Measurements from ENCODE around the gene EEIG1.

The EEIG1 gene

DNA sequence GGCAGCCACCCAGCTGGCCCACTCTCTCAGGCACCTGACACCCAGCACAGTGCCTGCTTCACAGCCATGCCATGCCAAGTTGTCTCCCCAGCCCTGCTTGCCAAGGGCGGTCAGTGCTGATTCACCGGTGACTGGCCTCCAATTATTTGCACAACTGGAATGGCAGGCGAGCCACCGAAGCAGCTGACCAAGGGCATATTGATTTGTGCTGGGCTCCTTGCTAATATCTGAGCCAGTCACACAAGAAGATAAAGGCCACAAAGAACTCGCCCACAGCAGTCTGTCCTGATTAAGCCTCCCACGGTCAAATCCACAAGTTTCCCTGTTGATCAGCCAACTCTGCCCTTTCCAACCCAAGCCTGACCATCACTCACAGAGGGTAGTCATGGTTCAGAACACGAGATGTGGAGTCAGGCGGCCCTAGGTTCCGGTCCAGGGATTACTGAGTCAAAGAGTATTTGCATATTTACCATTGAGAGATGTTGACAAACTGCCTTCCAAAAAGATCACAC is 6.4 kb upstream of the EEIG1 start:
- H3K27me3 Mint-ChIP-seq (ENCODE audit: low read depth), result peaks cover 4% of the 10 kb centered on the region
- no peak overlapping the region for H3K4me3 Mint-ChIP-seq
- no peak overlapping the region for H3K27ac Mint-ChIP-seq
- H3K4me1 Mint-ChIP-seq, result no peaks in the 10 kb centered on the region
- no peaks in the 10 kb centered on the region for H3K9me3 Mint-ChIP-seq
- TF ChIP-seq, protein P1, sequence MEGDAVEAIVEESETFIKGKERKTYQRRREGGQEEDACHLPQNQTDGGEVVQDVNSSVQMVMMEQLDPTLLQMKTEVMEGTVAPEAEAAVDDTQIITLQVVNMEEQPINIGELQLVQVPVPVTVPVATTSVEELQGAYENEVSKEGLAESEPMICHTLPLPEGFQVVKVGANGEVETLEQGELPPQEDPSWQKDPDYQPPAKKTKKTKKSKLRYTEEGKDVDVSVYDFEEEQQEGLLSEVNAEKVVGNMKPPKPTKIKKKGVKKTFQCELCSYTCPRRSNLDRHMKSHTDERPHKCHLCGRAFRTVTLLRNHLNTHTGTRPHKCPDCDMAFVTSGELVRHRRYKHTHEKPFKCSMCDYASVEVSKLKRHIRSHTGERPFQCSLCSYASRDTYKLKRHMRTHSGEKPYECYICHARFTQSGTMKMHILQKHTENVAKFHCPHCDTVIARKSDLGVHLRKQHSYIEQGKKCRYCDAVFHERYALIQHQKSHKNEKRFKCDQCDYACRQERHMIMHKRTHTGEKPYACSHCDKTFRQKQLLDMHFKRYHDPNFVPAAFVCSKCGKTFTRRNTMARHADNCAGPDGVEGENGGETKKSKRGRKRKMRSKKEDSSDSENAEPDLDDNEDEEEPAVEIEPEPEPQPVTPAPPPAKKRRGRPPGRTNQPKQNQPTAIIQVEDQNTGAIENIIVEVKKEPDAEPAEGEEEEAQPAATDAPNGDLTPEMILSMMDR (IDR thresholded peaks at IDR 0.05; ENCODE audit: unreplicated experiment in 3 of 3), result no peak
- no peaks in the 10 kb centered on the region for H3K36me3 Mint-ChIP-seq (ENCODE audit: low read depth)

DNA sequence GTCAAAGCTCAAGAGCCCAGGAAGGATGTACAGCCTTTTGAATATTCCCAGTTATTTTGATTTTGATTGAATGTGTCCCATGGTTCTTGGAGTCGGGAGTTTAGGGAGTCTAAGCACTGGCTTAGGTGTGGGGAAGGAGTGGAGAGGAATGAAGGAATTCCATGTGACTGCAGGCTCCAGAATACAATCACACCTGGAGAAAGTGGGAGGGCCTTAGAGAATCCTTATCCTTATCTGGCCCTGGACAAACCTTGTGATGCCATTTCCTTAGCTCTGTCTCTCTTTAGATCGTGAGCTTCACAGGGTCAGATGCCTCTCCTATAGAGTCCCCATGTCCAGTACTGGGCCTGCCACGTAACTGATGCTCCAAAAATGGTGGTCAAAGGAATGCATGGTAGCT is 4.2 kb upstream of the EEIG1 start:
- no peak overlapping the region for H3K4me3 Mint-ChIP-seq

DNA sequence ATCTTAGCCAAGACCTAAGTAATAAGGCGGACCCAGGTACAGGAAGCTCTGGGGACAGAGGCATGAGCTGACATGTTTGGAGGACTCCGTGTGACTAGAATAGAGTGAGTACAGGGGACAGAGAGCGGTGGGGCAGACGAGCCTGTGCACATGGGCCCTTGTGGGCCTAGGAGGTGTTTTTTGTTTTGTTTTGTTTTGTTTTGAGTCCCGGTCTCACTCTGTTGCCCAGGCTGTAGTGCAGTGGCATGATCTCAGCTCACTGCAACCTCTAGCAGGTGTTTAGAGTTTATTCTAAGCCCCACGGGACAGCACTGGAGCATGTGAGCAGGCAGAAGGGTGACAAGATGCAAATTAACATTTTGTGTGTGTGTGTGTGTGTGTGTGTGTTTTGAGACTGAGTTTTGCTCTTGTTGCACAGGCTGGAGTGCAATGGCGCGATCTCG is 3.1 kb upstream of the EEIG1 start:
- Mint-ChIP-seq H3K36me3 (ENCODE audit: low read depth) (no peaks in the 10 kb centered on the region), H3K4me1 (peaks cover 18% of the 10 kb centered on the region), H3K27me3 (ENCODE audit: low read depth) (peaks cover 4% of the 10 kb centered on the region), H3K4me3 (no peak overlapping the region), H3K27ac (peak overlapping the region in 1 of 3 experiments; percentile 20), H3K9me3 (no peaks in the 10 kb centered on the region)
- TF ChIP-seq, protein P1 (IDR thresholded peaks at IDR 0.05; ENCODE audit: unreplicated experiment in 3 of 3), result no peak

More for the DNA sequence above, 4.2 kb upstream of the EEIG1 start:
- H3K36me3 Mint-ChIP-seq (ENCODE audit: low read depth), result no peaks in the 10 kb centered on the region
- no peaks in the 10 kb centered on the region for H3K9me3 Mint-ChIP-seq
- H3K27ac Mint-ChIP-seq, result no peak overlapping the region
- TF ChIP-seq, protein P1 (IDR thresholded peaks at IDR 0.05; ENCODE audit: unreplicated experiment in 3 of 3), result no peak
- peaks cover 4% of the 10 kb centered on the region for H3K27me3 Mint-ChIP-seq (ENCODE audit: low read depth)
- peaks cover 10% of the 10 kb centered on the region for H3K4me1 Mint-ChIP-seq

DNA sequence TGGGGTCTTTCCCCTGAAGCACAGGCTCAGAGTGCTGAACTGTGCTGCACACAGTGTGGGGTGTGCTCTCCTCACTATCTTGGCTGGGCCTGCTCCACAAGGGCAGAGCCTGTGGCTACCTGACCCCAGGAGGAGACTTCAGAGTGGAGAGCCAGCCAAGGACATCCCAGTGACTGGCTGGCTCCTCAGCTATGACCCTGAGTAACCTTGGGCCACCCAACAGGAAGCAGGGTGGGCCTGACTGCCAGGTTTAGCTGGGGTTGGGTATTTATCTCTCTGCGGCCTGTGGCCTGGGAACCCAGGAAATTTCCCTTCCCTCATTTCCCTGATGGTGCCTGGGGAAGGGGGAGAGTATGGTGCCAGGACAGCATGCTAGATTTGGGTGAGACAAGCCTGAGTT is 2.1 kb upstream of the EEIG1 start:
- H3K27me3 Mint-ChIP-seq (ENCODE audit: low read depth), result peaks cover 4% of the 10 kb centered on the region
- peak overlapping the region; percentile 45 to 64 (median 53) for H3K27ac Mint-ChIP-seq
- H3K9me3 Mint-ChIP-seq, result no peaks in the 10 kb centered on the region
- peaks cover 24% of the 10 kb centered on the region for H3K4me1 Mint-ChIP-seq
- H3K4me3 Mint-ChIP-seq, result peak overlapping the region in 1 of 3 experiments; percentile 63
- no peaks in the 10 kb centered on the region for H3K36me3 Mint-ChIP-seq (ENCODE audit: low read depth)
- TF ChIP-seq, protein P1 (IDR thresholded peaks at IDR 0.05; ENCODE audit: unreplicated experiment in 3 of 3), result no peak

DNA sequence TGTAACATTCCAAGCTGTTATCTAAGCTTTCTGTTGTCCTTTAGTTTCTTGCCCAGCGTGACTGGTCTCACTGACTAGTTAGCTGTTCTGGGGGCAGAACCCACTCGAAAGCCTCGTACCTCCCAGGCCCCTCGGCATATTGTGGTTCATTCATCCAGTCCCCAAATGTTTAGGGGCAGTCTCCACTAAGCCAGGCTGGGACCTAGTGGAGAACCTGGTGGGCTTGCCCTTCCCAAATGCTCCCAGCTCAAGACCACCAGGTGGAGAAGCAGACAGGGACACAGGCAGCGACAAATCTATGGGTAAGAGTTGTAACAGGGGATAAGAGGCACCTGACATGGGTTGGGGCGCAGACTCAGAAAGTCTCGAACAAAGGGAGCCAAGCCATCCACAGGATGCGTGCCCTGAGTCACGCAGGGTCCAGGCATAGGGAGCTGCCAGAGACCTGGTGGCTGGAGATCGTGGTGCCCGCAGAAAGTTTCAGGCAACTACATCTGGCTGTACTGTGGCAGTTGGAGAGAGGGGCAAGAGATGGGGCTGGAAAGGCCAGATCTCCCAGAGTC is 851 bp upstream of the EEIG1 start:
- peaks cover 35% of the 10 kb centered on the region for H3K4me1 Mint-ChIP-seq

More for the DNA sequence above, 851 bp upstream of the EEIG1 start:
- peak overlapping the region; percentile 98 to 100 (median 99) for H3K27ac Mint-ChIP-seq
- TF ChIP-seq, protein P1 (IDR thresholded peaks at IDR 0.05; ENCODE audit: unreplicated experiment in 3 of 3), result no peak
- H3K27me3 Mint-ChIP-seq (ENCODE audit: low read depth), result peaks cover 4% of the 10 kb centered on the region
- H3K4me3 Mint-ChIP-seq, result peak overlapping the region; percentile 88 to 92 (median 91)
- H3K9me3 Mint-ChIP-seq, result no peaks in the 10 kb centered on the region
- H3K36me3 Mint-ChIP-seq (ENCODE audit: low read depth), result no peaks in the 10 kb centered on the region
